VCaP (cell line): ENCODE data around the gene HDDC3.
"Not testable (repeated sequence)": the region's sequence is repeated elsewhere in the genome, so short reads cannot be mapped to it uniquely, and the experiment has no call there.

Source experiments
- H3K27ac ChIP-seq: fragments of 450-650 bp; 2 replicates; pipeline ENCODE4 v1.5.1; 2017
- TF ChIP-seq, protein P1 (sequence below): fragments of 450-650 bp; conservative IDR thresholded peaks from 2 replicates; pipeline ENCODE4 v1.5.1; 2017; ENCODE audit warnings: mild to moderate bottlenecking, moderate library complexity

HDDC3 gene

DNA sequence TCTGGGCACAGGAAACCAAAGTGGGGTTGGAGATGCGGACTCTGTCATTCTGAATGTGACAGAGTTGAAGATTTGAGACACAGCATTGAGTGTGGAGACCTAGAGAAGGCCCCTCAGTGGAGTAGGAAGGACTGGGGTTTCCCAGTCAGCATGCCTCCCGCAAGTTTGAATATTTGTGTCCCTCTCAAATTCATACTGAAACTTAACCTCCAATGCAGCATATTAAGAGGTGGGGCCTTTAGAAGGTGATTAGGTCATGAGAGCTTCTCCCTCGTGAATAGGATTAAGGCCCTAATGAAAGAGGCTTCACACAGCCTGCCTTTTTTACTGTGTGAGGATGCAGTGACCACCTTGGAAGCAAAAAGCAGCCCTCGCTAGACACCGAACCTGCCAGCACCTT lies 8.0 kb downstream of the HDDC3 start:
- TF ChIP-seq, protein P1, sequence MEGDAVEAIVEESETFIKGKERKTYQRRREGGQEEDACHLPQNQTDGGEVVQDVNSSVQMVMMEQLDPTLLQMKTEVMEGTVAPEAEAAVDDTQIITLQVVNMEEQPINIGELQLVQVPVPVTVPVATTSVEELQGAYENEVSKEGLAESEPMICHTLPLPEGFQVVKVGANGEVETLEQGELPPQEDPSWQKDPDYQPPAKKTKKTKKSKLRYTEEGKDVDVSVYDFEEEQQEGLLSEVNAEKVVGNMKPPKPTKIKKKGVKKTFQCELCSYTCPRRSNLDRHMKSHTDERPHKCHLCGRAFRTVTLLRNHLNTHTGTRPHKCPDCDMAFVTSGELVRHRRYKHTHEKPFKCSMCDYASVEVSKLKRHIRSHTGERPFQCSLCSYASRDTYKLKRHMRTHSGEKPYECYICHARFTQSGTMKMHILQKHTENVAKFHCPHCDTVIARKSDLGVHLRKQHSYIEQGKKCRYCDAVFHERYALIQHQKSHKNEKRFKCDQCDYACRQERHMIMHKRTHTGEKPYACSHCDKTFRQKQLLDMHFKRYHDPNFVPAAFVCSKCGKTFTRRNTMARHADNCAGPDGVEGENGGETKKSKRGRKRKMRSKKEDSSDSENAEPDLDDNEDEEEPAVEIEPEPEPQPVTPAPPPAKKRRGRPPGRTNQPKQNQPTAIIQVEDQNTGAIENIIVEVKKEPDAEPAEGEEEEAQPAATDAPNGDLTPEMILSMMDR: no peak
- H3K27ac ChIP-seq: no peak overlapping the region

DNA sequence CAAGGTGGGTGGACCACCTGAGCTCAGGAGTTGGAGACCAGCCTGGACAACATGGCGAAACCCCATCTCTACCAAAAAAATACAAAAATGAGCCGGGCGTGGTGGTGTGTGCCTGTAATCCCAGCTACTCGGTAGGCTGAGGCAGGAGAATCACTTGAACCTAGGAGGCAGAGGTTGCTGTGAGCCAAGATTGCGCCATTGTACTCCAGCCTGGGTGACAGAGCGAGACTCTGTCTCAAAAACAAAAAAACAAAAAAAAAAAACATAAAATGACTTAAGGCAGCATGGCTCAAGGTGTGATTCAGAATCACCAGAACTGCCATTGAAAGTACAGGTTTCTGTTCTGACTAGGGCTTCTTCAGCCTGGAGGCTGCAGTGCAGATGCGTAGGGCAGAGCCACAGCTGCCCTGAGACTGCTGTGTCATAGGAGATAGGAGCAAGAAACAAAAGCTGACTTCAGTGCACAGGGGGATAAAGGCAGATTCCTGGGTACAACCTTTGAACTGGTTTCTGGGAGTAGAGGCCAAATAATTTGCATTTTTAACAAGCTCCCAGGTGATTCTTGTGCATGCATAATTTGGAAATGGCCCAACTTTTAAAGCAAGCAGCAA lies 9.5 kb downstream of the HDDC3 start:
- not testable (repeated sequence) for H3K27ac ChIP-seq

DNA sequence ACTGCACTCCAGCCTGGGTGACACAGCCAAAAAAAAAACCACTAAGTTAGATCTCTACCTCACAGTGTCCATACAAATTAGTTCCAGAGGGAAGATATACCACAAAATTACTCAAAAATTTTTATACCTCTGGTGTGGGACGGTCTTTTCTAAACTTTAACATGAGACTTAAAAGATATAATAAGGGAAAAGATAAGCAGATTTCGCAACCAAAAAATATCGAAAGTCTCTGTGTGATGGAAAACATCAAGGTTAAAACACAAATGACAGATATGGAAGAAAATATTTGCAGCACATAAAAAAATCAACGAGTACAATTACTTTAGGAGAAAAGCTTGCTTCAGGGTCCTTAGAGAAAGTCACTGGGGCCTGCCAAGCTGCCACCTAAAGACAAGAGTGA lies 10.5 kb downstream of the HDDC3 start:
- no peak overlapping the region for H3K27ac ChIP-seq
- TF ChIP-seq, protein P1: no peak

DNA sequence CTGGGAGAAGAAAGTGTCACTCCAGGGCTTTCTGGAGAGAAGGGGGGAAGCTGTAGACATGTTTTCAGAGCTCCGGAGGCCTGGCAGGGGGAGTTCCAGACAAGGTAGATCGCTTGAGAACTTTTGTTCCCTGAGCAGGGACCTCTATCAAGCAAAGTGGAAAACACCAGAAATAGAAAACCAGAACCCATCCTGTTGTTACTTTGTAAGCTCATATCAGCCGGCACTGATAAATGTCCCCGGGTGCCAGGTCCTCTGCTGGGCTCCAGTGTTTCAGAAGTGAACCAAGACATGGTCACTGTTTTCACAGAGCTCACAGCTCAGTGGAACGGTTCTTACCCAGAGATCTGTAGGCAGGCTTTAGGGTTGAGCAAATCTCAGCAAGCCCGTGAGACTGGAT lies 13.5 kb downstream of the HDDC3 start:
- TF ChIP-seq, protein P1: no peak
- no peak overlapping the region for H3K27ac ChIP-seq

DNA sequence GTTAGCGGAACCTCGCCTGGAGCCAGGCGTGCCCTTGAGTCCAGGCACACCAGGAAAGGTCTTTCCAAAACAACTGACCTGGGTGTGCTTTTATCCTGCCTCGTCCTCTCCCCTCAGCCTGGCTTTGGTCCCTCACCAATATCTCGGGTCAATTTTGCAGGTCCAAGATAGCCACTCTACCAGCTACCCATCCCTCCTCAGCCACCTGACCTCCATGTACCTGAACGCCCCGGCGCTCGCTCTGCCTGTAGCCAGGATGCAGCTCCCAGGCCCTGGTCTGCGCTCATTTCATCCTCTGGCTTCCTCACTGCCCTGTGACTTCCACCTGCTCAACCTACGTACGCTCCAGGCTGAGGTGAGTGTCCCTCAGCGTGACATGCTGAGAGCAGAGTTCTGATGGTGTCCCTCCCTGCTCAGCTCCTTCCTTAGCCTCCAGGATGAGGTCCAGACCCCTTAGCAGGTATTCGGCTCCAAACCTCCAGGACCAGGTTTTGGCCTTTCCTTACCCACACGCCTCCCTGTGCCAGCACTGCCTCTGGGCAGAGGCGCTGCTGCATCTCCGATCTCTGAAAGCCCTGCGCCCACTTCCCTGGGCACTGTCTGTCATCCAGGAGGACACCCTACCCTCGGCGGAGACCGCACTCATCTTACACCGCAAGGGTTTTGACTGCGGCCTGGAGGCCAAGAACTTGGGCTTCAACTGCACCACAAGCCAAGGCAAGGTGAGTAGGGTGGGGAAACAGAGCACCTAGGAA lies 14.1 kb downstream of the HDDC3 start:
- no peak overlapping the region for H3K27ac ChIP-seq
- TF ChIP-seq, protein P1: no peak

DNA sequence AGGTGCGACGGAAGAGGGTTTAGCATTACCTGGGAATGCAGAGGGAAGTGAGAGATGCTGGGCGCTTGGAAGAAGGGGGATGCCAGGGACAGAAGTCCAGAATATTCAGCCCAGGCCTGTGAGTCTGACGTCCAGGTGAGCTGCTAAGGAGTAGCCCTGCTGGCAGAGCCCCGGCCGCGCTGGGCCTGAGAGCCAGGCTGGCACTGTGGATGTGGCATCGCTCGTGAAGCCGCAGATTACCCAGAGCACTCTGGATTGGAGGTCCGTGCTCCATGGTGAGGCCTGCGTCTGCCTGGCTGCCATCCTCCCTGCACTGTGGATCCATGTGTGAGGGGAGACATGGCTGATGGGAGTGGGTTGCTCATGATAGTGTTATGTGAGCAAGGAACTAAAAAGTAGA lies 14.8 kb downstream of the HDDC3 start:
- H3K27ac ChIP-seq: no peak overlapping the region
- TF ChIP-seq, protein P1: no peak

DNA sequence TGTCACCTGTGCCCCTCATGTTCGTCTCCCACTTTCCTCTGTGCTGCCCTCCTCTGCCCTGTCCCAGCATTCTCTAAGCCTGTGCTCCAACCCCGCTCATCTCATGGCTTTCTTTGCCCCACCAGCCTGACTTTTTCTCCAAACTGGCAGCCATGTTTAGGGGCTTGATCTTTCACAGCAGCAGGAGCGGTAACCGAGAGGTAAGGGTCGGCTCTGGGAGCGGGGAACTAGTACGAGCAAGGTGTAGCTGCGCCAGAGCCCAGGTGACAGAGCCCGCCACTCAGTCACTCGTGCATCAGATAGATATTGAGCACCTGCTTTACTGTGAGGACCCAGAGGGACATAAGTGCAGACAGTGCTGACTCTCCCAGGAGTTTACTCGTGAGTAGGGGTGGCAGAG lies 15.9 kb downstream of the HDDC3 start:
- H3K27ac ChIP-seq: no peak overlapping the region
- TF ChIP-seq, protein P1: no peak

DNA sequence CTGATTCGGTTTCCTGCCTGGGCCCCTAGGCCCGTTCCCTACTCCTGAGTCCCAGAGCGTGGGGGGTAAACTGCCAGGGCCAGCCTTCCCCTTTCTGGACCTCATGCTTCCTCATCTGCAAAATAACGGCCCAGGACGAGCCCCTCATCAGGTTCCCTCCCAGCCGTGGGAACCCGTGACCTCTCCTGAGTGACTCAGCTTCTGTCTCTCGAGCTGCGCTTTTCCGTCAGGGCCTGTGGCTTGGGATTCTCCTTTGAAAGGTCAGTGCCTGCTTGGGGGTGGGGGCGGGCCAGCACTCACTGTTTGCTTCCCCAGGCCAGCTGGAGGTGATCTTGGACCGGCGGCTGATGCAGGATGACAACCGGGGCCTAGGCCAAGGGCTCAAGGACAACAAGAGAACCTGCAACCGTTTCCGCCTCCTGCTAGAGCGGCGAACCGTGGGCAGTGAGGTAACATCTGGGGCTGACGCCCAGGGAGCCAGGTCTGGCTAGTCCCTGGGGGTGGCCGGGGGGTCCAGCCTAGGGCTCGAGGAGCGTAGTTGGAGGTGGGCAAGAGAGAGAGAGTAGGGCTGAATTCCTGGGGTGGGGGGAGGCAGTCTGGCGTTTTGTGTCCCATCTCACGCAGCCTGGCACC lies 16.4 kb downstream of the HDDC3 start:
- no peak overlapping the region for H3K27ac ChIP-seq
- TF ChIP-seq, protein P1: no peak
